Keratinocyte (primary cell): ENCODE measurements around the gene CEBPE. TPM values are rescaled to one million over a fixed set of nuclear protein-coding genes. Genes with fewer than 3 reads are reported as not detected.

Experiments
- DNase-seq: peaks from one replicate; pipeline ENCODE4 v3.0.0-alpha.2; 2011; ENCODE audit warnings: low read depth, missing footprints, low spot score
- FAIRE-seq: peaks from 2 replicates; lab custom pipeline; 2011; peaks lifted over from hg19 to GRCh38; lab: Jason Lieb, UNC
- H2AFZ ChIP-seq: 2 replicates; pipeline ENCODE4 v1.6.0; 2012; ENCODE audit warnings: low read length, control low read depth, inconsistent platforms; ENCODE audit not compliant: control insufficient read depth
- H3K27ac ChIP-seq: 2 replicates; pipeline ENCODE4 v1.5.1; 2011; ENCODE audit warnings: low read length; ENCODE audit not compliant: control insufficient read depth, insufficient read depth
- H3K27me3 ChIP-seq: 3 replicates; pipeline ENCODE4 v1.6.0; 2011; ENCODE audit warnings: low read length; ENCODE audit not compliant: control insufficient read depth, insufficient read depth; ENCODE audit errors: extremely low read depth
- H3K36me3 ChIP-seq, 2 experiments: 2 replicates in 1 of 2; 3 replicates in 1 of 2; pipeline ENCODE4 v1.5.1; 2011; ENCODE audit warnings: low read length in 2 of 2, mild to moderate bottlenecking in 1 of 2; ENCODE audit not compliant: control insufficient read depth in 2 of 2, insufficient read depth in 2 of 2; ENCODE audit errors: extremely low read depth in 1 of 2
- H3K4me1 ChIP-seq: 3 replicates; pipeline ENCODE4 v1.5.1; 2011; ENCODE audit warnings: low read length; ENCODE audit not compliant: control insufficient read depth, insufficient read depth; ENCODE audit errors: extremely low read depth
- H3K4me2 ChIP-seq: 3 replicates; pipeline ENCODE4 v1.6.0; 2011; ENCODE audit warnings: low read depth, low read length; ENCODE audit not compliant: control insufficient read depth, insufficient read depth; ENCODE audit errors: extremely low read depth
- H3K4me3 ChIP-seq, 3 experiments: fragments of 200-600 bp in 1 of 3; sonication (generic) in 1 of 3; 2 replicates in 2 of 3; 3 replicates in 1 of 3; pipeline ENCODE4 v1.5.1; 2011 to 2016; ENCODE audit warnings: low read length in 3 of 3, mild to moderate bottlenecking in 3 of 3, control low read depth in 2 of 3, inconsistent platforms in 1 of 3, low read depth in 1 of 3, mixed read lengths in 1 of 3, mixed run types in 1 of 3, moderate library complexity in 1 of 3; ENCODE audit not compliant: control insufficient read depth in 2 of 3, insufficient read depth in 2 of 3; ENCODE audit errors: extremely low read depth in 1 of 3
- H3K79me2 ChIP-seq: 2 replicates; pipeline ENCODE4 v1.6.0; 2012; ENCODE audit warnings: low read length; ENCODE audit not compliant: control insufficient read depth, insufficient read depth
- H3K9ac ChIP-seq: 3 replicates; pipeline ENCODE4 v1.6.0; 2011; ENCODE audit warnings: low read length; ENCODE audit not compliant: control insufficient read depth, insufficient read depth; ENCODE audit errors: extremely low read depth
- H3K9me1 ChIP-seq: 3 replicates; pipeline ENCODE4 v1.6.0; 2011; ENCODE audit warnings: low read length; ENCODE audit not compliant: control insufficient read depth, insufficient read depth; ENCODE audit errors: extremely low read depth
- H3K9me3 ChIP-seq: 2 replicates; pipeline ENCODE4 v1.5.1; 2012; ENCODE audit warnings: low read depth, low read length; ENCODE audit not compliant: control insufficient read depth
- H4K20me1 ChIP-seq: 3 replicates; pipeline ENCODE4 v1.6.0; 2011; ENCODE audit warnings: low read length; ENCODE audit not compliant: control insufficient read depth, insufficient read depth; ENCODE audit errors: extremely low read depth
- EZH2 ChIP-seq: IDR thresholded peaks from one replicate; pipeline ENCODE4 v1.6.1; 2012; ENCODE audit warnings: inconsistent platforms, mild to moderate bottlenecking, low read length, moderate library complexity
- dilution Hi-C: fragments of 300-500 bp; cut with MboI; formaldehyde crosslinking; loops from one replicate; pipeline ENCODE4 v1.7.0; 2020; ENCODE audit warnings: low sequenced_read_pairs; ENCODE audit not compliant: extremely low pct_ligation_motif_present
- polyA plus RNA-seq, 5 experiments: library from polyadenylated mRNA; depleted of rRNA in 3 of 5; stranded (reverse) in 3 of 5; stranded (forward) in 1 of 5; unstranded in 1 of 5; fragments of >200 nt; gene quantifications; 1 replicate in 1 of 5; 2 replicates in 3 of 5; 3 replicates in 1 of 5; pipeline versions ENCODE4 v1.2.1 to v1.2.3, GENCODE V29; 2011 to 2012; ENCODE audit warnings: missing spikeins in 2 of 5, low read depth in 1 of 5, low replicate concordance in 1 of 5
- TF ChIP-seq, protein P1 (sequence below), 3 experiments: IDR thresholded peaks in 1 of 3; conservative IDR thresholded peaks in 1 of 3; optimal IDR thresholded peaks in 1 of 3; 2 replicates in 2 of 3; 3 replicates in 1 of 3; pipeline versions ENCODE3 to v1.5.1; 2011; ENCODE audit warnings: low read length in 3 of 3, mild to moderate bottlenecking in 3 of 3, moderate library complexity in 2 of 3, control low read depth in 1 of 3, inconsistent platforms in 1 of 3; ENCODE audit not compliant: insufficient read depth in 2 of 3; ENCODE audit errors: extremely low read depth in 1 of 3

CEBPE gene
- polyA plus RNA-seq, 1 donor (not counting 4 experiments of a cell fraction or from before 2014, with no cell fraction given): not detected

DNA sequence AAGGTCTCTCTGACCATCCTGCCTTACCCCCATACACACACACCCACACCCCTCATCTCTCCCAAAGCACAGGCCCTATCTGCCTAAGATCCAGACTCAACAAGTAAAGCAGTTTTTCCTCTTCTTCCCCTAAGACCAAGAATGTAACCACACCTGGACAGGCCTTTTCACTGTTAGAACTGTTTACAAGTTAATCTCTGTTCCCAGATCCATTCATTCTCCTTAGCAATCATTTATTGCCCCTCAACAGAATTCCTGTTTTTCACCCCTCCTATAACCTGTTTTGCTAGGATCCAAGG lies 12.4 kb downstream of the CEBPE start:
- Histone ChIP-seq H3K27me3 (no peaks in the 10 kb centered on the region), H4K20me1 (no peaks in the 10 kb centered on the region), H3K4me1 (no peaks in the 10 kb centered on the region), H3K9me1 (no peaks in the 10 kb centered on the region), H3K4me2 (no peak overlapping the region), H3K27ac (no peak overlapping the region), H3K9ac (no peak overlapping the region), H3K9me3 (no peaks in the 10 kb centered on the region), H2AFZ (no peak overlapping the region), H3K4me3 (no peak overlapping the region), H3K79me2 (no peaks in the 10 kb centered on the region), H3K36me3 (no peaks in the 10 kb centered on the region)
- no peak for FAIRE-seq
- no peak for DNase-seq
- TF ChIP-seq, protein P1, sequence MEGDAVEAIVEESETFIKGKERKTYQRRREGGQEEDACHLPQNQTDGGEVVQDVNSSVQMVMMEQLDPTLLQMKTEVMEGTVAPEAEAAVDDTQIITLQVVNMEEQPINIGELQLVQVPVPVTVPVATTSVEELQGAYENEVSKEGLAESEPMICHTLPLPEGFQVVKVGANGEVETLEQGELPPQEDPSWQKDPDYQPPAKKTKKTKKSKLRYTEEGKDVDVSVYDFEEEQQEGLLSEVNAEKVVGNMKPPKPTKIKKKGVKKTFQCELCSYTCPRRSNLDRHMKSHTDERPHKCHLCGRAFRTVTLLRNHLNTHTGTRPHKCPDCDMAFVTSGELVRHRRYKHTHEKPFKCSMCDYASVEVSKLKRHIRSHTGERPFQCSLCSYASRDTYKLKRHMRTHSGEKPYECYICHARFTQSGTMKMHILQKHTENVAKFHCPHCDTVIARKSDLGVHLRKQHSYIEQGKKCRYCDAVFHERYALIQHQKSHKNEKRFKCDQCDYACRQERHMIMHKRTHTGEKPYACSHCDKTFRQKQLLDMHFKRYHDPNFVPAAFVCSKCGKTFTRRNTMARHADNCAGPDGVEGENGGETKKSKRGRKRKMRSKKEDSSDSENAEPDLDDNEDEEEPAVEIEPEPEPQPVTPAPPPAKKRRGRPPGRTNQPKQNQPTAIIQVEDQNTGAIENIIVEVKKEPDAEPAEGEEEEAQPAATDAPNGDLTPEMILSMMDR (optimal IDR thresholded peaks at IDR 0.05 in 1 of 3, IDR thresholded peaks at IDR 0.05 in 1 of 3, conservative IDR thresholded peaks at IDR 0.05 in 1 of 3; ENCODE audit: extremely low read depth in 1 of 3, insufficient read depth in 2 of 3, low read length in 3 of 3): no peak
- no peak for TF ChIP-seq EZH2
- dilution Hi-C loops: no loop called here

DNA sequence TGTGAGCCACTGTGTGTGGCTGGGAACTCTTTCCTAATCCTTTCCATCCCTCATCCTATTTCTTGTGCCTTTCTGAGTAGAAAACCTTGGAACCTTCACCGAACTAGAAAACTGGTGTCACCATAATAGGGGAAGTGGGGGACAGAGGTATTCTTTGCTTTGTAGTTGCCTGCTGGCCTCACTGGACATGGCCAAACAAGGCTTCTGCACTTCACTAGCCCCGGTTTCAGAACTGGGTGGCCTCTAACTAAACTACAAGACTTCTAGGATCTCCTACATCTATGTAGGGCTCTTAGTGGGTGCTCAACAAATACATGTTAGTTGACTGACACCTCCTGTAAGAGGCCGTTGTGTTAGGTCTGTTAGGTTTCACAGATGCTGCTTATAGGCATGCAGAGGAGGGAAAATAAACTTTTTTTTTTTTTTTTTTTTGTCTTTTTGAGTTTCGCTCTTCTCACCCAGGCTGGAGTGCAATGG lies 13.7 kb downstream of the CEBPE start:
- no peak overlapping the region for H3K27ac ChIP-seq
- H3K36me3 ChIP-seq: no peaks in the 10 kb centered on the region
- no peaks in the 10 kb centered on the region for H3K27me3 ChIP-seq
- H4K20me1 ChIP-seq: no peaks in the 10 kb centered on the region
- no peak overlapping the region for H3K4me2 ChIP-seq
- dilution Hi-C loops: no loop called here
- H3K79me2 ChIP-seq: no peaks in the 10 kb centered on the region
- FAIRE-seq: no peak
- H2AFZ ChIP-seq: no peak overlapping the region
- H3K4me1 ChIP-seq: no peaks in the 10 kb centered on the region
- no peak overlapping the region for H3K4me3 ChIP-seq
- no peak for TF ChIP-seq EZH2
- TF ChIP-seq, protein P1 (optimal IDR thresholded peaks at IDR 0.05 in 1 of 3, IDR thresholded peaks at IDR 0.05 in 1 of 3, conservative IDR thresholded peaks at IDR 0.05 in 1 of 3; ENCODE audit: extremely low read depth in 1 of 3, insufficient read depth in 2 of 3, low read length in 3 of 3): no peak
- H3K9me1 ChIP-seq: no peaks in the 10 kb centered on the region
- no peak overlapping the region for H3K9ac ChIP-seq
- no peaks in the 10 kb centered on the region for H3K9me3 ChIP-seq
- DNase-seq: no peak
